Chondrocyte (in vitro differentiated cells): Measurements from ENCODE around the gene ATP9A. TPM values are rescaled to one million over a fixed set of nuclear protein-coding genes. Genes with fewer than 3 reads are reported as not detected.
A peak's percentile ranks its signal among the peaks of the same experiment; 100 is the strongest.

ENCODE experiments used
- DNase-seq: peaks from one replicate; pipeline ENCODE4 v3.0.0; 2021; ENCODE audit warnings: mixed read lengths, low spot score
- H3K27ac Mint-ChIP-seq: one replicate; pipeline ENCODE4 v1.8.0; 2021; ENCODE audit warnings: mild to moderate bottlenecking, moderate library complexity, mixed read lengths; ENCODE audit not compliant: unreplicated experiment
- H3K27me3 Mint-ChIP-seq: 2 replicates; pipeline ENCODE4 v1.8.0; 2021; ENCODE audit warnings: low read depth, mixed read lengths
- H3K36me3 Mint-ChIP-seq: 2 replicates; pipeline ENCODE4 v1.8.0; 2021; ENCODE audit warnings: low read depth, mixed read lengths
- H3K4me1 Mint-ChIP-seq: 2 replicates; pipeline ENCODE4 v1.8.0; 2021; ENCODE audit warnings: low read depth, mild to moderate bottlenecking, mixed read lengths
- H3K4me3 Mint-ChIP-seq: one replicate; pipeline ENCODE4 v1.8.0; 2021; ENCODE audit warnings: mild to moderate bottlenecking, moderate library complexity, mixed read lengths; ENCODE audit not compliant: unreplicated experiment
- H3K9me3 Mint-ChIP-seq: 2 replicates; pipeline ENCODE4 v1.8.0; 2021; ENCODE audit warnings: low read depth, mixed read lengths
- CTCF ChIP-seq: fragments of 200-600 bp; sonication (generic); IDR thresholded peaks from 2 replicates; pipeline ENCODE4 v1.5.0; 2021; ENCODE audit warnings: antibody characterized with exemption, mild to moderate bottlenecking, moderate library complexity
- total RNA-seq: library from RNA; stranded (reverse); gene quantifications from 3 replicates; pipeline ENCODE4 v1.2.1, GENCODE V29; 2021

Gene ATP9A
- total RNA-seq, 1 donor from 2014 or later, result 43.1 TPM

DNA sequence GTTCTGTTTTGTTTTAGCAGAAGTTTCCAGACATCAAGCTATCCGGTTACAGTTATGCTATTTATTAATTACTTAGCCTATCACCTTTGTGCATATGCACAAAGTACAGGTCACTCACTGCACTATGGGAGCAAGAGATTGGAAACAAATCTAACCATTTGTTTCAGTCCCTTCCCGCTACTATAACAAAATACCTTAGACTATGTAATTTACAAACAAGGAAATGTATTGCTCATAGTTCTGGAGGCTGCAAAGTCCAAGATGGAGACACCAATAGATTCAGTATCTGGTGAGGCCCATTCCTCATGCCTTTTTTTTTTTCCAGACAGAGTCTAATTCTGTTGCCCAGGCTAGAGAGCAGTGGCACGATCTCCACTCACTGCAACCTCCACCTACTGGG, 35.1 kb downstream of the ATP9A start:
- Mint-ChIP-seq H3K4me1 (peaks cover 37% of the 10 kb centered on the region), H3K36me3 (no peaks in the 10 kb centered on the region), H3K9me3 (no peaks in the 10 kb centered on the region), H3K27ac (no peak overlapping the region), H3K4me3 (no peak overlapping the region), H3K27me3 (no peaks in the 10 kb centered on the region)
- no peak for DNase-seq
- TF ChIP-seq CTCF, result no peak

DNA sequence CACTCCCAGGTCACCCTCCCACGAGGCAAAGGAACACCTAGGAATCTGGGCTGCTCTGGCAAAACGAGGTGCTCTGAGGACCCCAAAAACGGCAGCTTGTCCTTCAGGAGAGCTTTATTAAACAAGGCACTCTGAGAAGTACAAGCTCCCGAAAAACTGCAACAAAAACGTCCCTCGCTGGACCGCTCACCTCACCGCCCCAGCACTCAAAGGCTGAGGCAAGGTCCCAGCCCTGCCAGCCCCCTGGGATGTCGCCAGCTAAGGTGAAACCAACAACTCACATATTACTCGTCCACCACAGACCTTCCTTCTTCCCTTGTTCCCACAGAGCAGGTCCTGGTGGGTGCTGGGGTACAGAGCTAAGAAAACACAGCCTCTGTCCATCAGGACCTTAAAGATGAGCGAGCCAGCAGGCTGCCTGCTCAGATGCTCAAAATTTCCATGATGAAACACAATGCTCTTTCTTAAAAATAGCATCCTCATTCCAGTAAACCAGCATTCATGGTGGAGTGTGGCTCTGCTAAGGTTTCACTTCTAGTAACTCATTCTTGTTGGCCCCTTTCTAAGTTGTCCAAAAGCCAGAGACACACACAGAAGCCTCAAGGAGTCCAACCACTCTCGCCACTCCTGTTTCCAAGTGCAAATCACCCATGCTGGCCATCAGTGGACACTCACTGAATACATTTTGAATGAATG, 35.9 kb downstream of the ATP9A start:
- Mint-ChIP-seq H3K36me3 (no peaks in the 10 kb centered on the region), H3K9me3 (no peaks in the 10 kb centered on the region), H3K27ac (peak overlapping the region; percentile 94), H3K4me3 (peak overlapping the region; percentile 44), H3K27me3 (no peaks in the 10 kb centered on the region), H3K4me1 (peaks cover 37% of the 10 kb centered on the region)
- DNase-seq, result no peak
- no peak for TF ChIP-seq CTCF

GRCh38 chr20:51731731-51732095, 36.5 kb downstream of the ATP9A start:
- no peak for TF ChIP-seq CTCF
- DNase-seq, result no peak
- peaks cover 37% of the 10 kb centered on the region for H3K4me1 Mint-ChIP-seq
- H3K27me3 Mint-ChIP-seq, result no peaks in the 10 kb centered on the region
- no peaks in the 10 kb centered on the region for H3K9me3 Mint-ChIP-seq
- H3K4me3 Mint-ChIP-seq, result peak overlapping the region; percentile 44
- H3K36me3 Mint-ChIP-seq, result no peaks in the 10 kb centered on the region
- peak overlapping the region; percentile 94 for H3K27ac Mint-ChIP-seq

DNA sequence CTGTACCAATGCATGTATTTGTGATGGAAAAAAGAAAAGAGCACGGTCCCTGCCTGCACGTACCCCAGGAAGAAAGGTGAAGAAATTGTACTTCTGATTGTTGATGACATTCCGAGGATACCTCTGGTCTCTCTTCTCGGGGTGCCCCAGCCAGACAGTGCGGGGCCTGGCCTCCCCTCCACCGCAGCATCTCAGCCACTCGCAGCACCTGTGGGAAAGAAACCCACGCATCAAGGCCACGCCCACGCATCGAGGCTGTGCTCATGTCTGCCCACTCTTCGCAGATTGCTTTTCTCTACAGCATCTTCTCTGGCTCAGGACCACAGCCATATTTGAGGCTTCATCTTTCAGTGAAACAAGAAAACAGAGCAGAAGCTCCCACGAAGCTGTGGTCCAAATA, 38.4 kb downstream of the ATP9A start:
- H3K36me3 Mint-ChIP-seq, result no peaks in the 10 kb centered on the region

GRCh38 chr20:51728737-51729136, 39.5 kb downstream of the ATP9A start:
- peaks cover 6% of the 10 kb centered on the region for H3K36me3 Mint-ChIP-seq
- no peaks in the 10 kb centered on the region for H3K9me3 Mint-ChIP-seq

More for the DNA sequence above, 38.4 kb downstream of the ATP9A start:
- Mint-ChIP-seq H3K27me3 (no peaks in the 10 kb centered on the region), H3K4me1 (peaks cover 25% of the 10 kb centered on the region), H3K27ac (no peak overlapping the region), H3K9me3 (no peaks in the 10 kb centered on the region), H3K4me3 (no peak overlapping the region)
- no peak for DNase-seq
- TF ChIP-seq CTCF, result no peak

More at GRCh38 chr20:51728737-51729136, 39.5 kb downstream of the ATP9A start:
- H3K4me1 Mint-ChIP-seq, result peaks cover 25% of the 10 kb centered on the region
- no peak for DNase-seq
- no peak overlapping the region for H3K4me3 Mint-ChIP-seq
- no peak overlapping the region for H3K27ac Mint-ChIP-seq
- no peaks in the 10 kb centered on the region for H3K27me3 Mint-ChIP-seq
- no peak for TF ChIP-seq CTCF
